Heart left ventricle (tissue), 16 donors: ENCODE data around the gene LGALS3BP. TPM values are rescaled to one million over a fixed set of nuclear protein-coding genes. Genes with fewer than 3 reads are reported as not detected.

Experiments used
- ATAC-seq, 4 donors: fragments of 200-7000 bp; cut with Tn5 transposase; one replicate each; pipeline ENCODE4 v1.9.1; 2020 to 2022; ENCODE audit warnings: moderate library complexity in 4 of 4, mild to moderate bottlenecking in 3 of 4, moderate number of reproducible peaks in 1 of 4
- DNase-seq, 5 donors: peaks; one replicate each; pipeline ENCODE4 v3.0.0-alpha.2; 2020
- H3K27ac ChIP-seq, 12 donors: fragments of 200-600 bp; sonication (generic) in 4 of 12; one replicate each; pipeline versions ENCODE4 v1.5.0 to v1.8.0; 2016 to 2022; ENCODE audit warnings: mild to moderate bottlenecking in 2 of 12
- H3K27me3 ChIP-seq, 9 donors: fragments of 200-600 bp; sonication (generic) in 2 of 9; one replicate each; pipeline versions ENCODE4 v1.5.1 to v1.8.0; 2016 to 2022; ENCODE audit warnings: mild to moderate bottlenecking in 3 of 9
- H3K36me3 ChIP-seq, 9 donors: fragments of 200-600 bp; sonication (generic) in 2 of 9; one replicate each; pipeline versions ENCODE4 v1.5.0 to v1.8.0; 2018 to 2022; ENCODE audit warnings: mild to moderate bottlenecking in 2 of 9
- H3K4me1 ChIP-seq, 12 donors: fragments of 200-600 bp; sonication (generic) in 4 of 12; one replicate each; pipeline versions ENCODE4 v1.5.0 to v1.8.0; 2016 to 2022; ENCODE audit warnings: mild to moderate bottlenecking in 3 of 12
- H3K4me3 ChIP-seq, 12 donors: fragments of 200-600 bp; sonication (generic) in 4 of 12; one replicate each; pipeline versions ENCODE4 v1.5.0 to v1.8.0; 2017 to 2022; ENCODE audit warnings: mild to moderate bottlenecking in 9 of 12, moderate library complexity in 4 of 12
- H3K9me3 ChIP-seq, 12 donors: fragments of 200-600 bp; sonication (generic) in 4 of 12; one replicate each; pipeline versions ENCODE4 v1.5.0 to v1.8.0; 2016 to 2022; ENCODE audit warnings: mild to moderate bottlenecking in 1 of 12
- CTCF ChIP-seq, 12 donors: fragments of 200-600 bp; sonication (generic) in 4 of 12; IDR thresholded peaks; one replicate each; pipeline versions ENCODE4 v1.5.0 to v1.8.0; 2018 to 2022; ENCODE audit warnings: antibody characterized with exemption in 12 of 12, mild to moderate bottlenecking in 5 of 12
- POLR2A ChIP-seq, 2 donors: fragments of 450-650 bp; IDR thresholded peaks; one replicate each; pipeline ENCODE4 v1.6.1; 2017; ENCODE audit warnings: antibody characterized with exemption in 2 of 2, mild to moderate bottlenecking in 2 of 2, moderate library complexity in 2 of 2
- WGBS, 4 donors: extraction: QIAGEN DNeasy Blood & Tissue Kit in 2 of 4; methylation state at CpG; one replicate each; pipeline versions ENCODE4 v1.1.5 to v1.1.7; 2013 to 2018; 5-methylcytosine and 5-hydroxymethylcytosine counted together
- intact Hi-C, 10 donors: fragments of 100-400 bp; cut with DNase I; formaldehyde crosslinking; loops; one replicate each; pipeline versions ENCODE4 v1.11.1 to v1.14.2; 2022
- polyA plus RNA-seq, 2 donors: library from polyadenylated mRNA; stranded (reverse); fragments of 200-250 nt; gene quantifications; one replicate each; pipeline ENCODE4 v1.2.3, GENCODE V29; 2013
- total RNA-seq, 9 donors: library from RNA; depleted of rRNA in 2 of 9; stranded (reverse); fragments of >200 nt in 2 of 9; fragmentation: NEBNext Ultra II Directional in 3 of 9; extraction: Animal tissue kit (Norgen Biotek cat#: 25700) in 3 of 9; gene quantifications; one replicate each; pipeline versions ENCODE4 v1.1.0 to v1.2.4, GENCODE V29; 2016 to 2023
- donor health status: ischemic (EF 13 %, LVEDD 7.1; RV severe dilation, severe dysfunction).
- donor health status: healthy with polysubstance abuse.
- donor health status: DM: no; HTN: yes; CAD: no.
- donor health status: DM: no; HTN: no; CAD: no.
- donor health status: ischemic (EF 25% LVEDD 6.9; RV normal size, moderate dysfunction).
- donor health status: ischemic (EF 25% LVEDD 5.7; RV mildly dilated, moderate dysfunction).
- donor health status: healthy.
- donor health status: DM: yes; HTN: yes; CAD: no.
- donor health status: ischemic (EF 35%, LVEDD 5.7; RV mildly dilated, moderate dysfunction).
- donor health status: nonischemic (EF 11% LVEDD 7.7; RV severe dilation, severe dysfunction).
- donor health status: DM: yes; HTN: yes; CAD: no.
- donor health status: PGD.
- donor health status: ischemic (EF 29% LVEDD 5.4; RV normal size, mild dysfunction).
- donor health status: nonischemic (EF 23%, LVEDD 6.1; RV moderate dilation, normal function).

Gene LGALS3BP
- total and polyA plus RNA-seq, 11 donors: 178 to 1,343 (median 547) TPM

DNA sequence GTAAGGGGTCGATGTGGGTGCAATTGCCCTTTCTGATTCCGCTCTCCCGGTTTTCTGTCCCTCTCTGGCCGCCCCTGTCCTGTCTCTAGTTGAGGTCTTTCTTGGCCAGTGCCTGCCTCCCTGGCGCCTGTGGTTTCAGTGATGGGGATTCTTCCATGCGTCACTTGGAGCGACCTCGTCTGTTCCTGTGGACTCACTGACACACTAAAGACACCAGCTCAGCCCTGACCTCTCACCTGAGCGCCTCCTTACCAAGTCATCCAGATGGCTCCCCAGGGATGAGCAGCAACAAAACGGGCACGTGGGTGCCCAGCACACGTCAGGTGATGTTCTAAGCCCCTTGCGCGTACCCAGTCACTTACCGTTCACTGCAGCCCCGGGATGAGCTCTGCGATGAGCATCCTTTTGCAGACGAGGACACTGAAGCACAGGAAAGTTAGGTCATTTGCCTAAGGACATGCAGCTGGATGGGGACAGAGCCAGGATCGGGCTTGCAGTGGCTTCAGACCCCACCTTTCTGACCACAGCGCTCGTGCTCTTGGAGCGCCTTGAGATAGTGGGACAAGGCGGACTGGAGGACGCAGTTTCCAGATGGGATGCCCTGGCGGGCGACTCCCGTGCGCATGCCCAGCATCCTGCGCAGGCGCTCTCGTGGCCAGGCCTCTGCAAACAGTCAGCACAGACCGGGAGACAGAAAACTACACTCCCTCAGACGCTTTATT lies 11.5 kb upstream of the LGALS3BP start:
- Histone ChIP-seq H3K4me1 (peaks cover 6 to 34% (median 18%) of the 10 kb centered on the region in 12 donors), H3K27ac (no peak overlapping the region), H3K9me3 (no peaks in the 10 kb centered on the region), H3K36me3 (peaks cover 0 to 60% (median 53%) of the 10 kb centered on the region in 9 donors), H3K4me3 (no peak overlapping the region), H3K27me3 (no peaks in the 10 kb centered on the region)
- no peak for ATAC-seq
- intact Hi-C loops: loop anchor here in 2 of 10 donors (2.0 to 5.0 kb wide), 2 partner anchors 51 to 52 kb away; no protein-coding TSS in a partner anchor
- TF ChIP-seq POLR2A (IDR thresholded peaks at IDR 0.05): no peak
- no peak for TF ChIP-seq CTCF (IDR thresholded peaks at IDR 0.05)
- peak in 2 of 5 donors; percentile 15 to 18 for DNase-seq
- 92 to 93% (median 92%) methylated on average over 33 of the region's 33 CpGs for WGBS, 4 donors

DNA sequence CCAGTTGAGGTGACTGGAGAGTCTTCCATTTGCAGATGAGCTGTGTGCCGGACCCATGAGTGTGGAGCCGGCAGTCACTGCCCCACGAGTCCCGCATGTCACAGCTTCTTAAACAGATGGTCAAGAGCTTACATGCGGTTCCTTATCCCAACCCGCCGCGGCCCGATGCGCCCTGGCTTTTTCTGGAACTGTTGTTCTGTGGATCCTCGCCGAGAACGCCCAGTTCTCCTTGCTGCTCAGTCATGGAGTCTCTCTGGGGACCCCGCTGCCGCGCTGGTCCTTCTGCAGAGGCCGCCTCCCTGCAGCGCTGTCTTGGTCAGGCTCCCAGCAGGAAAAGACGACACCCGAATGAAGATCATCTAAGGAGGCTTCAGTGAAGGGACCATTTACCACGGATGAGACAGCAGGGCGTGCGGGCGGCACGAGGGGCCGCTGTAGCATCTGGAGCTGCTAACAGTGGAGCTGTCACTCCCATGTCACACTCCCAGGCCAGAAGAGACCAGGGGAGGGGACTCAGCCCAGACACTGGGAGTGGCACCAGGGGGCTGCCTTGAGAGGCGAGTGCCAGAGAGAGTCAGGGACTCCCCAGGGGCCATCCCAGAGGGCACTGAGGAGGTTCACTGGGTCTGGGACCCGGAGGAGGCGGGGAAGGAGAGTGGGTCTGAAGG lies 10.8 kb upstream of the LGALS3BP start:
- no peak overlapping the region for H3K4me3 ChIP-seq
- WGBS, 4 donors: 88 to 92% (median 91%) methylated on average over 25 to 29 of the region's 29 CpGs
- no peaks in the 10 kb centered on the region for H3K27me3 ChIP-seq
- no peak for TF ChIP-seq POLR2A (IDR thresholded peaks at IDR 0.05)
- no peak for TF ChIP-seq CTCF (IDR thresholded peaks at IDR 0.05)
- ATAC-seq (no peak), DNase-seq (peak in 1 of 5 donors; percentile 36)
- intact Hi-C loops: loop anchor here in 2 of 10 donors (2.0 to 5.0 kb wide), 2 partner anchors 52 kb away; no protein-coding TSS in a partner anchor
- H3K4me1 ChIP-seq: peaks cover 7 to 34% (median 20%) of the 10 kb centered on the region in 12 donors
- H3K9me3 ChIP-seq: no peaks in the 10 kb centered on the region
- peaks cover 0 to 53% (median 49%) of the 10 kb centered on the region in 9 donors for H3K36me3 ChIP-seq
- no peak overlapping the region for H3K27ac ChIP-seq

- Histone ChIP-seq H3K27me3 (no peaks in the 10 kb centered on the region), H3K4me3 (no peak overlapping the region), H3K4me1 (peaks cover 7 to 35% (median 20%) of the 10 kb centered on the region in 12 donors), H3K9me3 (no peaks in the 10 kb centered on the region), H3K36me3 (peaks cover 0 to 33% (median 29%) of the 10 kb centered on the region in 9 donors), H3K27ac (peak overlapping the region in 6 of 12 donors; percentile 55 to 86 (median 82))
- intact Hi-C loops: no loop called here
- 34 to 51% (median 43%) methylated on average over 6 of the region's 6 CpGs for WGBS, 4 donors
- TF ChIP-seq POLR2A (IDR thresholded peaks at IDR 0.05): no peak
- peak in 1 of 5 donors; percentile 18 for DNase-seq
- ATAC-seq: peak in 2 of 4 donors; percentile 30 to 38
These were observed 8.4 kb upstream of the LGALS3BP start for GRCh38 chr17:78988152-78988551.

GRCh38 chr17:78986649-78987328 lies 7.1 kb upstream of the LGALS3BP start:
- Histone ChIP-seq H3K4me1 (peaks cover 7 to 35% (median 18%) of the 10 kb centered on the region in 12 donors), H3K4me3 (peak overlapping the region; percentile 17 to 70 (median 46)), H3K36me3 (peaks cover 0 to 20% (median 17%) of the 10 kb centered on the region in 9 donors), H3K27ac (peak overlapping the region; percentile 66 to 90 (median 82)), H3K9me3 (no peaks in the 10 kb centered on the region), H3K27me3 (no peaks in the 10 kb centered on the region)
- ATAC-seq (peak; percentile 48 to 70 (median 59)), DNase-seq (peak in 2 of 5 donors; percentile 32 to 48)
- TF ChIP-seq CTCF (IDR thresholded peaks at IDR 0.05) (peak in 1 of 12 donors; percentile 11), POLR2A (IDR thresholded peaks at IDR 0.05) (no peak)
- intact Hi-C loops: loop anchor here in 1 of 10 donors (2.0 kb wide), 1 partner anchor 56 kb away; no protein-coding TSS in a partner anchor
- WGBS, 4 donors: 7 to 10% (median 8%) methylated on average over 15 of the region's 15 CpGs
